HAP-1 (cell line): Measurements from ENCODE around the gene PRKCQ.

ENCODE experiments used
- DNase-seq, 2 experiments: peaks; one replicate each; pipeline ENCODE4 v3.0.0-alpha.2; 2016 to 2020; ENCODE audit warnings: low spot score in 2 of 2
- H3K27me3 ChIP-seq: fragments of 250-450 bp; sonication (Bioruptor Pico); 2 replicates; pipeline ENCODE4 v1.5.1; 2020; ENCODE audit warnings: low read depth, mild to moderate bottlenecking, moderate library complexity
- H3K36me3 ChIP-seq: fragments of 250-450 bp; sonication (Bioruptor Pico); replicated peaks from 2 replicates; pipeline ENCODE4 v1.5.1; 2020; ENCODE audit warnings: mild to moderate bottlenecking
- H3K4me1 ChIP-seq: fragments of 250-450 bp; sonication (Bioruptor Pico); 2 replicates; pipeline ENCODE4 v1.5.1; 2020; ENCODE audit warnings: mild to moderate bottlenecking
- H3K4me3 ChIP-seq: fragments of 250-450 bp; sonication (Bioruptor Pico); 2 replicates; pipeline ENCODE4 v1.5.1; 2020; ENCODE audit warnings: mild to moderate bottlenecking, moderate library complexity
- H3K9me3 ChIP-seq: fragments of 250-450 bp; sonication (Bioruptor Pico); 2 replicates; pipeline ENCODE4 v1.5.1; 2020; ENCODE audit warnings: mild to moderate bottlenecking, moderate library complexity
- in situ Hi-C: fragments of 300-500 bp; cut with MboI; formaldehyde crosslinking; loops from 3 replicates; pipeline ENCODE4 v1.14.3; 2020; ENCODE audit warnings: low sequenced_read_pairs, inconsistent platforms, mixed read lengths

The PRKCQ gene

GRCh38 chr10:6543431-6544005 lies 36.6 kb downstream of the PRKCQ start:
- Histone ChIP-seq H3K9me3 (no peaks in the 10 kb centered on the region), H3K4me1 (no peaks in the 10 kb centered on the region), H3K27me3 (peaks cover 2% of the 10 kb centered on the region; the same call in 1 of the 2 replicates), H3K4me3 (no peak overlapping the region), H3K36me3 (no peaks in the 10 kb centered on the region)
- no peak for DNase-seq
- in situ Hi-C loops = no loop called here

- no peak overlapping the region for H3K4me3 ChIP-seq
- no peaks in the 10 kb centered on the region for H3K4me1 ChIP-seq
- H3K27me3 ChIP-seq = peaks cover 2% of the 10 kb centered on the region; the same call in 1 of the 2 replicates
- H3K9me3 ChIP-seq = no peaks in the 10 kb centered on the region
- in situ Hi-C loops = no loop called here
- DNase-seq = no peak
- H3K36me3 ChIP-seq = no peaks in the 10 kb centered on the region
These were observed 37.1 kb downstream of the PRKCQ start for GRCh38 chr10:6542999-6543430.

- Histone ChIP-seq H3K4me1 (no peaks in the 10 kb centered on the region), H3K36me3 (no peaks in the 10 kb centered on the region), H3K4me3 (no peak overlapping the region), H3K27me3 (peaks cover 5% of the 10 kb centered on the region; the same call in 1 of the 2 replicates), H3K9me3 (no peaks in the 10 kb centered on the region)
- in situ Hi-C loops = no loop called here
- DNase-seq = no peak
These were observed 40.2 kb downstream of the PRKCQ start for GRCh38 chr10:6539833-6540232.

GRCh38 chr10:6537770-6538169 lies 42.3 kb downstream of the PRKCQ start:
- peaks cover 9% of the 10 kb centered on the region for H3K27me3 ChIP-seq
- in situ Hi-C loops = no loop called here
- H3K9me3 ChIP-seq = no peaks in the 10 kb centered on the region
- no peak for DNase-seq
- no peaks in the 10 kb centered on the region for H3K4me1 ChIP-seq
- H3K36me3 ChIP-seq = no peaks in the 10 kb centered on the region
- H3K4me3 ChIP-seq = no peak overlapping the region

- in situ Hi-C loops = no loop called here
- no peak overlapping the region for H3K4me3 ChIP-seq
- peaks cover 9% of the 10 kb centered on the region for H3K27me3 ChIP-seq
- H3K4me1 ChIP-seq = no peaks in the 10 kb centered on the region
- no peaks in the 10 kb centered on the region for H3K9me3 ChIP-seq
- no peaks in the 10 kb centered on the region for H3K36me3 ChIP-seq
- DNase-seq = no peak
These were observed 44.0 kb downstream of the PRKCQ start for GRCh38 chr10:6536102-6536501.

GRCh38 chr10:6535156-6535764 lies 44.8 kb downstream of the PRKCQ start:
- Histone ChIP-seq H3K27me3 (peaks cover 9% of the 10 kb centered on the region), H3K4me3 (no peak overlapping the region), H3K4me1 (no peaks in the 10 kb centered on the region), H3K9me3 (no peaks in the 10 kb centered on the region), H3K36me3 (no peaks in the 10 kb centered on the region)
- no peak for DNase-seq
- in situ Hi-C loops = no loop called here

- in situ Hi-C loops = no loop called here
- Histone ChIP-seq H3K4me3 (no peak overlapping the region), H3K36me3 (no peaks in the 10 kb centered on the region), H3K9me3 (no peaks in the 10 kb centered on the region), H3K27me3 (peaks cover 6% of the 10 kb centered on the region; the same call in 1 of the 2 replicates), H3K4me1 (no peaks in the 10 kb centered on the region)
- DNase-seq = no peak
These were observed 47.8 kb downstream of the PRKCQ start for GRCh38 chr10:6532321-6532720.

GRCh38 chr10:6530966-6531365 lies 49.1 kb downstream of the PRKCQ start:
- in situ Hi-C loops = no loop called here
- no peak for DNase-seq
- H3K27me3 ChIP-seq = peaks cover 3% of the 10 kb centered on the region; the same call in 1 of the 2 replicates
- H3K4me1 ChIP-seq = no peaks in the 10 kb centered on the region
- H3K4me3 ChIP-seq = no peak overlapping the region
- H3K36me3 ChIP-seq = no peaks in the 10 kb centered on the region
- H3K9me3 ChIP-seq = no peaks in the 10 kb centered on the region

GRCh38 chr10:6530211-6530840 lies 49.8 kb downstream of the PRKCQ start:
- no peak for DNase-seq
- Histone ChIP-seq H3K36me3 (no peaks in the 10 kb centered on the region), H3K4me1 (no peaks in the 10 kb centered on the region), H3K27me3 (peaks cover 3% of the 10 kb centered on the region; the same call in 1 of the 2 replicates), H3K4me3 (no peak overlapping the region), H3K9me3 (no peaks in the 10 kb centered on the region)
- in situ Hi-C loops = no loop called here

GRCh38 chr10:6528198-6528950 lies 51.7 kb downstream of the PRKCQ start:
- no peak for DNase-seq
- in situ Hi-C loops = no loop called here
- Histone ChIP-seq H3K4me1 (no peaks in the 10 kb centered on the region), H3K4me3 (no peak overlapping the region), H3K9me3 (no peaks in the 10 kb centered on the region), H3K36me3 (no peaks in the 10 kb centered on the region), H3K27me3 (no peaks in the 10 kb centered on the region)

GRCh38 chr10:6525599-6526165 lies 54.4 kb downstream of the PRKCQ start:
- H3K9me3 ChIP-seq = no peaks in the 10 kb centered on the region
- in situ Hi-C loops = no loop called here
- H3K4me3 ChIP-seq = no peak overlapping the region
- H3K27me3 ChIP-seq = no peaks in the 10 kb centered on the region
- H3K4me1 ChIP-seq = no peaks in the 10 kb centered on the region
- H3K36me3 ChIP-seq = no peaks in the 10 kb centered on the region
- no peak for DNase-seq

- in situ Hi-C loops = no loop called here
- Histone ChIP-seq H3K9me3 (no peaks in the 10 kb centered on the region), H3K27me3 (no peaks in the 10 kb centered on the region), H3K4me1 (no peaks in the 10 kb centered on the region), H3K36me3 (no peaks in the 10 kb centered on the region), H3K4me3 (no peak overlapping the region)
- DNase-seq = no peak
These were observed 57.8 kb downstream of the PRKCQ start for GRCh38 chr10:6522230-6522629.

- Histone ChIP-seq H3K36me3 (no peaks in the 10 kb centered on the region), H3K9me3 (no peaks in the 10 kb centered on the region), H3K27me3 (no peaks in the 10 kb centered on the region), H3K4me3 (no peak overlapping the region), H3K4me1 (no peaks in the 10 kb centered on the region)
- DNase-seq = no peak
- in situ Hi-C loops = no loop called here
These were observed 59.9 kb downstream of the PRKCQ start for GRCh38 chr10:6520138-6520537.
